Motor neuron (in vitro differentiated cells): ENCODE measurements around the gene CHST14. TPM values are rescaled to one million over a fixed set of nuclear protein-coding genes. Genes with fewer than 3 reads are reported as not detected.

Experiments used
- ATAC-seq, 8 experiments: fragments of 200-7000 bp; cut with Tn5 transposase; replicated peaks in 6 of 8; 2 replicates each; pipeline ENCODE4 v1.8.0; 2021; ENCODE audit warnings: mild to moderate bottlenecking in 8 of 8, moderate library complexity in 8 of 8
- H3K27ac ChIP-seq, 2 donors: fragments of 250-450 bp; sonication (Bioruptor Pico); 2 replicates each; pipeline ENCODE4 v1.9.0; 2021; ENCODE audit warnings: antibody characterized with exemption in 2 of 2, mild to moderate bottlenecking in 2 of 2, moderate library complexity in 1 of 2
- H3K4me1 ChIP-seq, 2 donors: fragments of 250-450 bp; sonication (Bioruptor Pico); replicated peaks in 1 of 2; 2 replicates each; pipeline ENCODE4 v1.6.1; 2021; ENCODE audit warnings: antibody characterized with exemption in 2 of 2, mild to moderate bottlenecking in 2 of 2, moderate library complexity in 1 of 2
- H3K4me3 ChIP-seq, 5 donors: fragments of 250-450 bp; sonication (Bioruptor Pico); 2 replicates each; pipeline ENCODE4 v1.9.0; 2021; ENCODE audit warnings: antibody characterized with exemption in 5 of 5, mild to moderate bottlenecking in 5 of 5, moderate library complexity in 4 of 5
- WGBS, 10 experiments: fragments of 450-650 bp; shearing (Covaris generic); methylation state at CpG; one replicate each; pipeline ENCODE4 v1.0.0; 2022; 5-methylcytosine and 5-hydroxymethylcytosine counted together
- in situ Hi-C, 9 experiments: fragments of 400-800 bp; cut with MboI; loops; one replicate each; pipeline ENCODE4 v1.15.0; 2021; ENCODE audit warnings: low sequenced_read_pairs in 9 of 9, low pct_unique_long_range_greater_than_20kb in 2 of 9; ENCODE audit not compliant: unreplicated experiment in 9 of 9
- total RNA-seq, 8 experiments: library from RNA; unstranded; fragments of 300-600 nt; gene quantifications; 2 replicates each; pipeline versions ENCODE4 v1.2.3 to v1.2.4, GENCODE V29; 2022

The CHST14 gene
- total RNA-seq, 8 experiments from 2014 or later, result 2.1 to 12.0 (median 6.0) TPM

DNA sequence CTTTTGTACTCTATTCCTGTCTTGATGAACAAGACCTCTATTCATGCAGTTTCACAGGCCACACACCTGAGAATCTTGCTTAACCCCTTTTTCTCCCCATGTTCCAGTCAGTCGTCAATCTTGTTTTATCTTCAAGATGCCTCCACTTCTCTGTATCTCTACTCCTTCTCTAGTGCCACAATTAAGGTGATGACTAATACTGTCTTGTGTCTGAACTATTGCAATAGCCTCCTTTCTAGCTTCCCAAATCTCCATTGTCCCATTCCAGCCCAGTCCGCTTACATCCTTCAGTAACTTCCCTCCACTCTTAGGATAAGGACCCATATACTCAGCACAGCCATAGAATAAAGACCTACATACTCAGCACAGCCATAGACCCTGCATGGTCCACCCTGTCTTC, 24.7 kb downstream of the CHST14 start:
- 33 to 100% (median 100%) methylated on average over 1 to 2 of the region's 2 CpGs; no CpG with 5 or more reads in 4 of the 10 experiments for WGBS, 10 experiments
- H3K27ac ChIP-seq, result no peak overlapping the region
- no peak overlapping the region for H3K4me3 ChIP-seq
- in situ Hi-C loops, result no loop called here
- H3K4me1 ChIP-seq, result peaks cover 6 to 26% of the 10 kb centered on the region in 2 donors
- no peak for ATAC-seq

- 0 to 92% (median 60%) methylated on average over 1 to 5 of the region's 5 CpGs; no CpG with 5 or more reads in 1 of the 10 experiments for WGBS, 10 experiments
- Histone ChIP-seq H3K4me1 (peaks cover 6 to 33% of the 10 kb centered on the region in 2 donors), H3K4me3 (no peak overlapping the region), H3K27ac (no peak overlapping the region)
- in situ Hi-C loops, result no loop called here
- ATAC-seq, result peak in 3 of 8 experiments; percentile 16 to 65 (median 40)
Measured at GRCh38 chr15:40498418-40498817, 27.6 kb downstream of the CHST14 start.

- Histone ChIP-seq H3K4me3 (no peak overlapping the region), H3K4me1 (peaks cover 5 to 33% of the 10 kb centered on the region in 2 donors), H3K27ac (no peak overlapping the region)
- in situ Hi-C loops, result no loop called here
- WGBS, 10 experiments, result 40 to 100% (median 71%) methylated on average over 1 to 4 of the region's 4 CpGs; no CpG with 5 or more reads in 3 of the 10 experiments
- ATAC-seq, result peak in 1 of 8 experiments; percentile 2
Measured at GRCh38 chr15:40498891-40499290, 28.1 kb downstream of the CHST14 start.

- WGBS, 10 experiments, result 63 to 100% (median 100%) methylated on average over 1 to 2 of the region's 4 CpGs; no CpG with 5 or more reads in 3 of the 10 experiments
- Histone ChIP-seq H3K4me1 (peaks cover 0 to 23% of the 10 kb centered on the region in 2 donors), H3K4me3 (no peak overlapping the region), H3K27ac (no peak overlapping the region)
- in situ Hi-C loops, result no loop called here
- ATAC-seq, result no peak
Measured at GRCh38 chr15:40499931-40500330, 29.1 kb downstream of the CHST14 start.

GRCh38 chr15:40500568-40501330, 30.0 kb downstream of the CHST14 start:
- Histone ChIP-seq H3K4me1 (peaks cover 0 to 23% of the 10 kb centered on the region in 2 donors), H3K27ac (peak overlapping the region in 1 of 2 donors; percentile 43), H3K4me3 (peak overlapping the region in 1 of 5 donors; percentile 1)
- WGBS, 10 experiments, result 36 to 100% (median 63%) methylated on average over 1 to 4 of the region's 4 CpGs
- peak in 7 of 8 experiments; percentile 34 to 92 (median 74) for ATAC-seq
- in situ Hi-C loops, result no loop called here

- Histone ChIP-seq H3K4me1 (peaks cover 3 to 24% of the 10 kb centered on the region in 2 donors), H3K27ac (no peak overlapping the region), H3K4me3 (peak overlapping the region in 1 of 5 donors; percentile 1)
- ATAC-seq, result peak in 5 of 8 experiments; percentile 57 to 85 (median 65)
- in situ Hi-C loops, result no loop called here
- WGBS, 10 experiments, result 0 to 100% (median 44%) methylated on average over 1 to 6 of the region's 6 CpGs
Measured at GRCh38 chr15:40501487-40501886, 30.7 kb downstream of the CHST14 start.

- peak; percentile 71 to 97 (median 94) for ATAC-seq
- in situ Hi-C loops, result no loop called here
- Histone ChIP-seq H3K4me1 (peaks cover 7 to 19% of the 10 kb centered on the region in 2 donors), H3K4me3 (no peak overlapping the region), H3K27ac (no peak overlapping the region)
- WGBS, 10 experiments, result 0 to 35% (median 4%) methylated on average over 1 to 10 of the region's 30 CpGs; no CpG with 5 or more reads in 1 of the 10 experiments
Measured at GRCh38 chr15:40506964-40507571, 36.3 kb downstream of the CHST14 start.

GRCh38 chr15:40508216-40508615, 37.4 kb downstream of the CHST14 start:
- in situ Hi-C loops, result no loop called here
- H3K4me1 ChIP-seq, result peaks cover 7 to 19% of the 10 kb centered on the region in 2 donors
- no peak overlapping the region for H3K27ac ChIP-seq
- ATAC-seq, result no peak
- H3K4me3 ChIP-seq, result no peak overlapping the region
- WGBS, 10 experiments, result 73 to 100% (median 100%) methylated on average over 1 of the region's 1 CpG; no CpG with 5 or more reads in 2 of the 10 experiments

GRCh38 chr15:40510201-40510600, 39.4 kb downstream of the CHST14 start:
- in situ Hi-C loops, result no loop called here
- 17 to 96% (median 88%) methylated on average over 1 to 2 of the region's 2 CpGs; no CpG with 5 or more reads in 2 of the 10 experiments for WGBS, 10 experiments

DNA sequence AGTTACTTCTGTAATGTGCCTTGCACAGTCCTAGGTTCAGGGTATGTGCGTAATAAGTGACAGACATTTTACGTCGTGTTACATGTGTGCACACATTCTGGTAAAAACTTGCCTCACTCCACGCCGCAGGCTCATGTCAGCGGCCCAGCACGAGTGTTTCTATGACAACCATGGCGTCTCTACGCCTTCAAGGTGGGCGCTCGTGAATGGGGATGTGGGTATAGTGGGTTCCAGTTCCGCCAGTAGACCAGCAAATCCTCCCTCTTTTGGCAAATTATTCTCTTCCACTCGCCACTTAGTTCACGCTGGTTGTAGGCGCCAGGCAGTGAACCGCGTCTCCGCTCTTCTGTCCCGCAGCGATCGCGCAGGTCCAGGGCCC, 40.3 kb downstream of the CHST14 start:
- peaks cover 7 to 19% of the 10 kb centered on the region in 2 donors for H3K4me1 ChIP-seq
- in situ Hi-C loops, result no loop called here
- peak in 4 of 8 experiments; percentile 1 to 17 (median 2) for ATAC-seq
- 0 to 100% (median 38%) methylated on average over 1 to 6 of the region's 22 CpGs; no CpG with 5 or more reads in 2 of the 10 experiments for WGBS, 10 experiments
- no peak overlapping the region for H3K27ac ChIP-seq
- peak overlapping the region in 4 of 5 donors; percentile 9 to 26 (median 20) for H3K4me3 ChIP-seq

More at GRCh38 chr15:40510201-40510600, 39.4 kb downstream of the CHST14 start:
- Histone ChIP-seq H3K27ac (no peak overlapping the region), H3K4me1 (peaks cover 7 to 19% of the 10 kb centered on the region in 2 donors), H3K4me3 (no peak overlapping the region)
- ATAC-seq, result no peak

- peak; percentile 51 to 85 (median 64) for ATAC-seq
- Histone ChIP-seq H3K4me3 (peak overlapping the region in 4 of 5 donors; percentile 9 to 26 (median 20)), H3K4me1 (peaks cover 4 to 14% of the 10 kb centered on the region in 2 donors), H3K27ac (no peak overlapping the region)
- 0 to 9% methylated on average over 3 to 11 of the region's 61 CpGs; no CpG with 5 or more reads in 8 of the 10 experiments for WGBS, 10 experiments
- in situ Hi-C loops, result no loop called here
Measured at GRCh38 chr15:40511472-40512133, 40.8 kb downstream of the CHST14 start.

DNA sequence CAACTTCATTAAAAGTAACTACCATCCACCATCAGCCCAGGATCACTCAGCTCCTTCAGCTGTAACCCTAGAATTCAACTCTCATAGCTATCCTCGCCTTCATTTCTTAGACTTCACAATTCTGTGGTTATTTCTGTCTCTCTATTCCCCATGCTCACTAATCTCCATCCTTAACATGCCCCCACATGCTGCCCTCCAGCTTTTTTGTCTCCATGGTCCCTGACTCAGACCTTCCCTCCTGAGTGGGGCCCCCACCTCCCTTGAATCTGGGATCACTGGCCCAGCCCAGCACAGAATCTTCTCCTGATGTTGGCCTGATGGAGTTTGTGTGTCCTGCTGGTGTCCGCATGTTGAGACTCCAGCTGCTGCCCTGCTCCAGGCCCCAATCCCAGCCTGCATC, 41.7 kb downstream of the CHST14 start:
- in situ Hi-C loops, result no loop called here
- Histone ChIP-seq H3K4me3 (no peak overlapping the region), H3K4me1 (peaks cover 0 to 8% of the 10 kb centered on the region in 2 donors), H3K27ac (no peak overlapping the region)
- ATAC-seq, result no peak
- WGBS, 10 experiments, result 90 to 100% (median 100%) methylated on average over 1 to 2 of the region's 2 CpGs; no CpG with 5 or more reads in 1 of the 10 experiments
